CD4-positive, alpha-beta T cell (primary cell): ENCODE data around the gene OGFOD1. TPM values are rescaled to one million over a fixed set of nuclear protein-coding genes. Genes with fewer than 3 reads are reported as not detected.

Source experiments
- ATAC-seq: fragments of 200-7000 bp; cut with Tn5 transposase; one replicate; pipeline ENCODE4 v1.10.0; 2022; ENCODE audit warnings: mild to moderate bottlenecking; ENCODE audit not compliant: poor library complexity
- CTCF ChIA-PET: fragments of 350-600 bp; sonication (Branson Sonifier 250); formaldehyde crosslinking; loops from one replicate; lab custom pipeline; 2021; ENCODE audit warnings: antibody characterized with exemption, inconsistent platforms; lab: Charles Lee
- POLR2A ChIA-PET: fragments of 350-600 bp; sonication (Branson Sonifier 250); formaldehyde crosslinking; loops from one replicate; lab custom pipeline; 2021; ENCODE audit warnings: antibody characterized with exemption, inconsistent platforms; lab: Charles Lee
- DNase-seq, 14 experiments: peaks; one replicate each; pipeline ENCODE4 v3.0.0-alpha.2; 2013 to 2020; ENCODE audit warnings: mixed read lengths in 2 of 14
- H3K27ac ChIP-seq, 2 donors: one replicate each; pipeline versions ENCODE4 v1.5.1 to v1.7.0; 2013; ENCODE audit warnings: low read length in 2 of 2, low read depth in 1 of 2, mild to moderate bottlenecking in 1 of 2
- H3K27me3 ChIP-seq, 2 experiments: 1 replicate in 1 of 2; 2 replicates in 1 of 2; pipeline versions ENCODE4 v1.6.1 to v1.7.0; 2013; ENCODE audit warnings: low read length in 2 of 2, control low read depth in 1 of 2, mild to moderate bottlenecking in 1 of 2, moderate library complexity in 1 of 2; ENCODE audit not compliant: insufficient read depth in 2 of 2, control insufficient read depth in 1 of 2
- H3K36me3 ChIP-seq: one replicate; pipeline ENCODE4 v1.6.1; 2013; ENCODE audit warnings: low read length, control low read depth; ENCODE audit not compliant: insufficient read depth
- H3K4me1 ChIP-seq: one replicate; pipeline ENCODE4 v1.6.1; 2013; ENCODE audit warnings: low read length, control low read depth; ENCODE audit not compliant: insufficient read depth
- H3K4me3 ChIP-seq: one replicate; pipeline ENCODE4 v1.5.1; 2013; ENCODE audit warnings: mild to moderate bottlenecking, low read length, moderate library complexity
- H3K9me3 ChIP-seq, 2 experiments: 1 replicate in 1 of 2; 2 replicates in 1 of 2; pipeline versions ENCODE4 v1.6.1 to v1.7.0; 2013; ENCODE audit warnings: low read length in 2 of 2, mild to moderate bottlenecking in 2 of 2, control low read depth in 1 of 2, moderate library complexity in 1 of 2; ENCODE audit not compliant: control insufficient read depth in 1 of 2, insufficient read depth in 1 of 2
- H3K27ac Mint-ChIP-seq: one replicate; pipeline ENCODE4 v1.8.0; 2020; ENCODE audit warnings: mixed read lengths
- H3K27me3 Mint-ChIP-seq: one replicate; pipeline ENCODE4 v1.8.0; 2021; ENCODE audit warnings: mixed read lengths
- H3K36me3 Mint-ChIP-seq: one replicate; pipeline ENCODE4 v1.8.0; 2021; ENCODE audit warnings: low read depth, mixed read lengths
- H3K4me1 Mint-ChIP-seq: one replicate; pipeline ENCODE4 v1.8.0; 2021; ENCODE audit warnings: low read depth, mixed read lengths
- H3K4me3 Mint-ChIP-seq: one replicate; pipeline ENCODE4 v1.8.0; 2020; ENCODE audit warnings: mild to moderate bottlenecking, mixed read lengths
- H3K9me3 Mint-ChIP-seq: one replicate; pipeline ENCODE4 v1.8.0; 2020; ENCODE audit warnings: mixed read lengths
- CTCF ChIP-seq: fragments of 200-600 bp; IDR thresholded peaks from one replicate; pipeline ENCODE4 v1.8.0; 2022; ENCODE audit warnings: antibody characterized with exemption, mild to moderate bottlenecking
- intact Hi-C, 2 experiments: fragments of 100-400 bp; cut with DNase I in 1 of 2; cut with micrococcal nuclease in 1 of 2; formaldehyde crosslinking; loops; one replicate each; pipeline versions ENCODE4 v1.15.1 to v1.9.0; 2023 to 2025; cut with DNase I, micrococcal nuclease
- total RNA-seq, 174 experiments: library from RNA in 2 of 174; stranded (reverse) in 2 of 174; gene quantifications; one replicate each; pipeline ENCODE4 v1.2.3 and lab custom pipeline; 2021 to 2026

OGFOD1 gene
- total RNA-seq, 2 experiments from 2014 or later, result 14.6 to 14.8 TPM

DNA sequence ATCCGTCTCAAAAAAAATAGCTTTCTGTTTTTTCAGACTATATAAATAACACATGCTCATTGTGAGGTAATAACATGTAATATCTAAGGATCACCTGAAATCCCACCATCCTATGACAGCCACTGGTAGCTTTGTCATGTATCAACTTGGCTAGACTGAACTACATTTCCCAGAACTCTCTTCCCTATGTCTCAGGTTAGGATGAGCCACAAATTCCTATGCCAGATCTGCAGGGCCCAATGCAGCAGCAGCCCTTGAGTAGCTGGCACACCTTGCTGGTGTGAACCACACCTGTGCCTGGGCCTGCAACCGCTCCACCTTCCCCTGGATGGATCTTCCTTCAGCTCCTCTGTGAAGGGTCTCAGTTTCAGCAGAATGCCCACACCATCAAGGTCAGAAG, 28.1 kb downstream of the OGFOD1 start:
- no peaks in the 10 kb centered on the region for H3K4me1 ChIP-seq
- intact Hi-C loops, result no loop called here
- no peak for TF ChIP-seq CTCF
- H3K27ac Mint-ChIP-seq, result peak overlapping the region; percentile 24
- no peaks in the 10 kb centered on the region for H3K9me3 ChIP-seq
- no peak overlapping the region for H3K4me3 ChIP-seq
- CTCF ChIA-PET, result no interaction called here
- DNase-seq (no peak), ATAC-seq (no peak)
- H3K27ac ChIP-seq, result no peak overlapping the region
- peaks cover 80% of the 10 kb centered on the region for H3K36me3 ChIP-seq
- H3K27me3 ChIP-seq, result no peaks in the 10 kb centered on the region
- no peaks in the 10 kb centered on the region for H3K4me1 Mint-ChIP-seq
- POLR2A ChIA-PET, result interaction anchor here (1.2 kb wide), 1 partner anchor 9 kb away, joined by 3 read pairs; no protein-coding TSS in a partner anchor
- H3K27me3 Mint-ChIP-seq, result no peaks in the 10 kb centered on the region
- no peaks in the 10 kb centered on the region for H3K9me3 Mint-ChIP-seq
- H3K4me3 Mint-ChIP-seq, result no peak overlapping the region
- H3K36me3 Mint-ChIP-seq, result peaks cover 89% of the 10 kb centered on the region

DNA sequence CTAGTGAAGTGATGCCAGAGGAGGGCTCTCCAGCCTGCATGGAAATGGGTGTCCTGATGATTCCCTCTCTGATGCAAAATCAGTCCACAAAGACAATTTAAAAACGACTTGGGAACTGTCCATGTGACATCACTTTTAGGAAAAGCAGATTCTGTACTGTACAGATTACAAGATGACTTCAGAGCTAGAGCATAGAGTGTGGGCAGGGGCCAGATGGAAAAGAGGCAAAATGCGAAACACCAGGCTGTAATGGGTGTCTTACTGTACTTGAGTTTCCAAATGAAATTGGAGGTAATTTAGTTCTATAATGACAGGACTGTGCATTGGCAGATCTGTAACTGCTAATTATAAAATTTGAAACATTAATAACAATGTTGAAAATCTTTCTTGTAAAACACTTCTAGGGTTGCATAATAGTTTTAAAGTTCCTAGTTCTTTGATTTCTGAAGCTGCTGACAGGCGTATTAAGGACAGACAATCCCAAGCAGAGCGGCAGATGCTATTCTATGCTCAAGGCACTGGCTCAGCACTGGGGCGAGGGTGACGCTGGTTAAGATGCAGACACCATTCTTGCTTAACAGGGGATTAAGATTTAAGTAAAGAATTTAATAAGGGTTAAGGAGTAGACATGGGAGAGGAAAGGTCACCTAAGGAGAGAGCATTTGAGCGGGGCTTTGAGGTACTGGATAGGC, 29.6 kb downstream of the OGFOD1 start:
- no peak overlapping the region for H3K27ac ChIP-seq
- no peaks in the 10 kb centered on the region for H3K9me3 ChIP-seq
- H3K9me3 Mint-ChIP-seq, result no peaks in the 10 kb centered on the region
- intact Hi-C loops, result no loop called here
- no peak for DNase-seq
- H3K27me3 Mint-ChIP-seq, result no peaks in the 10 kb centered on the region
- ChIA-PET POLR2A (no interaction called here), CTCF (interaction anchor here (0.9 kb wide), 1 partner anchor 9 kb away, joined by 3 read pairs; no protein-coding TSS in a partner anchor)
- no peak for TF ChIP-seq CTCF
- H3K27ac Mint-ChIP-seq, result peak overlapping the region; percentile 42
- H3K4me3 ChIP-seq, result no peak overlapping the region
- no peak overlapping the region for H3K4me3 Mint-ChIP-seq
- peaks cover 76% of the 10 kb centered on the region for H3K36me3 ChIP-seq
- H3K4me1 Mint-ChIP-seq, result no peaks in the 10 kb centered on the region
- no peaks in the 10 kb centered on the region for H3K4me1 ChIP-seq
- peaks cover 89% of the 10 kb centered on the region for H3K36me3 Mint-ChIP-seq
- no peaks in the 10 kb centered on the region for H3K27me3 ChIP-seq
- ATAC-seq, result no peak

DNA sequence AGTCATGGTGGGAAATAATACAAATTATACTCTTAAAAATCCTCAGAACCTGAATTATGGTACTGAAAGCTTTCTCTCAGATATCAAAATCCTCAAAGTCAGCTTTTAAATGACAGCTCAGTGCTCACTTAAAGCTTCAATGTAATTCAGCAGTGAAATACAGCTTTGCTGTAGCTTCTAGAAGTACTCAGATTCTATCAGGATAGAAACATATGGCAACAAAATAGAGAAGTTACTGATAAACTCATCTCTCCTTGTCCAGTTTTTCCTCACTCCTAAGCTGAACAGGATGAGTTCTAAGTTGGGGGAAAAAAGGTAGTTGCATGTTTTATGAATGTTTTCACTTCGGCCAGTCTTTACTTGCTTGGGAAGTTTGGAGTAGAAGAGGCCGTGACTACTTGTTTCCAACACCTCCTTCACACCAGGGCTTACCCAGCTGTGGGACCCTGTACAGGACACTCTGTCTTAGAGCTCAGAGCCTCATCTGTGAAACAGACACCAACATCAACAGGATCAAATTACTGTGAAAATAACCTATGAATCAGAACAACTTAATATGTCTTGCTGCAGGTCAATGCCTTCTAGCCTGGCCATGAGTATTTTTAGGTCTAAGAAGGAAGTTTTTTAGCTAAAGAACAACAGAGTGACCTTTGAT, 30.2 kb downstream of the OGFOD1 start:
- H3K36me3 ChIP-seq, result peaks cover 69% of the 10 kb centered on the region
- H3K27ac Mint-ChIP-seq, result peak overlapping the region; percentile 24

More for the DNA sequence above, 30.2 kb downstream of the OGFOD1 start:
- ATAC-seq (no peak), DNase-seq (no peak)
- peaks cover 87% of the 10 kb centered on the region for H3K36me3 Mint-ChIP-seq
- H3K27me3 Mint-ChIP-seq, result no peaks in the 10 kb centered on the region
- no peak for TF ChIP-seq CTCF
- no peak overlapping the region for H3K4me3 ChIP-seq
- H3K27me3 ChIP-seq, result no peaks in the 10 kb centered on the region
- H3K27ac ChIP-seq, result no peak overlapping the region
- no peaks in the 10 kb centered on the region for H3K4me1 ChIP-seq
- ChIA-PET POLR2A (no interaction called here), CTCF (interaction anchor here (0.9 kb wide), 1 partner anchor 9 kb away, joined by 3 read pairs; no protein-coding TSS in a partner anchor)
- H3K4me1 Mint-ChIP-seq, result no peaks in the 10 kb centered on the region
- H3K9me3 Mint-ChIP-seq, result no peaks in the 10 kb centered on the region
- intact Hi-C loops, result no loop called here
- H3K4me3 Mint-ChIP-seq, result no peak overlapping the region
- no peaks in the 10 kb centered on the region for H3K9me3 ChIP-seq
